ENCODE data around the gene TGFBR3.
A peak's percentile ranks its signal among the peaks of the same experiment; 100 is the strongest.

TGFBR3 gene

DNA sequence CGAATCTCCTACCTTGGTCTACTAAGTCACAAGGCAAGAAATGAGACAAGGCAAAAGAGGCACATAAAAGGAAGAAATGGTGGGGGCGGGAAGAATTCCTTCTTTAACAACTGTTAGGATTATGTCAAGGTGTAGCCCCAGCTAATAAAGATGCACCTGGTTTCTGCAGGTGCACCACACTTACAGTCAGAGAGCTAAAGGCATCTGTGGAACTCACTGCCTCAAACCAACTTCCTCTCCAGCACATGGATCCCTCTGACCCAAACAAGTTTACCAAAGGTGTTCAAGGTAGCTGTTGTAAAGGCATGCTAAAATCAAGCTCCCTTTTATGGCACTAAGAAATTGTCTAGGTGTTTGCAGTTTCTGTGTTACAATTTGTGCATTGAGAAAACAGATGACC is 38.1 kb downstream of the TGFBR3 start:
- no peak overlapping the region for H3K4me3 Mint-ChIP-seq

DNA sequence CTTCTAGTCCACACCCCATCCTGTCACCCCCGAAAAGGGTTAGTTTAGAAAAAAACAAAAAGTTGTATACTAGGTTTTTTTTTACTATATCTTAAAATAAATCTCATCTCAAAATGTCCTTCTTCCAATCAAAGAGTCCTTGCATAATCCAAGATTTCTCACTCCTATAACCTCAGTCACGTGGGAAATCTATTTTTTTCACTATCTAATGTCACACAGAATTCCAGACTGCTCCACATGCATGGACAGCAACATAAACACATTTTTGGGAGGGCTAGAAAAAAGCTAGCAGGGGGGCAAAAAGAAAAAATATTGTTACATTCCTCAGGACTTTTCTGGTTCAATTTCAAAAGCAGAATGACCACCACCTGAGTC is 39.3 kb downstream of the TGFBR3 start:
- H3K4me3 Mint-ChIP-seq = no peak overlapping the region
- TF ChIP-seq, protein P1, sequence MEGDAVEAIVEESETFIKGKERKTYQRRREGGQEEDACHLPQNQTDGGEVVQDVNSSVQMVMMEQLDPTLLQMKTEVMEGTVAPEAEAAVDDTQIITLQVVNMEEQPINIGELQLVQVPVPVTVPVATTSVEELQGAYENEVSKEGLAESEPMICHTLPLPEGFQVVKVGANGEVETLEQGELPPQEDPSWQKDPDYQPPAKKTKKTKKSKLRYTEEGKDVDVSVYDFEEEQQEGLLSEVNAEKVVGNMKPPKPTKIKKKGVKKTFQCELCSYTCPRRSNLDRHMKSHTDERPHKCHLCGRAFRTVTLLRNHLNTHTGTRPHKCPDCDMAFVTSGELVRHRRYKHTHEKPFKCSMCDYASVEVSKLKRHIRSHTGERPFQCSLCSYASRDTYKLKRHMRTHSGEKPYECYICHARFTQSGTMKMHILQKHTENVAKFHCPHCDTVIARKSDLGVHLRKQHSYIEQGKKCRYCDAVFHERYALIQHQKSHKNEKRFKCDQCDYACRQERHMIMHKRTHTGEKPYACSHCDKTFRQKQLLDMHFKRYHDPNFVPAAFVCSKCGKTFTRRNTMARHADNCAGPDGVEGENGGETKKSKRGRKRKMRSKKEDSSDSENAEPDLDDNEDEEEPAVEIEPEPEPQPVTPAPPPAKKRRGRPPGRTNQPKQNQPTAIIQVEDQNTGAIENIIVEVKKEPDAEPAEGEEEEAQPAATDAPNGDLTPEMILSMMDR (IDR thresholded peaks at IDR 0.05; ENCODE audit: unreplicated experiment in 3 of 3) = no peak
- peak overlapping the region; percentile 39 to 85 (median 56) for H3K27ac Mint-ChIP-seq
- peaks cover 67% of the 10 kb centered on the region for H3K4me1 Mint-ChIP-seq
- H3K9me3 Mint-ChIP-seq = peaks cover 2% of the 10 kb centered on the region
- H3K36me3 Mint-ChIP-seq (ENCODE audit: low read depth) = peaks cover 12% of the 10 kb centered on the region
- H3K27me3 Mint-ChIP-seq (ENCODE audit: low read depth) = no peaks in the 10 kb centered on the region

More for the DNA sequence above, 38.1 kb downstream of the TGFBR3 start:
- peaks cover 12% of the 10 kb centered on the region for H3K36me3 Mint-ChIP-seq (ENCODE audit: low read depth)
- peaks cover 61% of the 10 kb centered on the region for H3K4me1 Mint-ChIP-seq
- peaks cover 2% of the 10 kb centered on the region for H3K9me3 Mint-ChIP-seq
- H3K27ac Mint-ChIP-seq = peak overlapping the region in 2 of 3 experiments; percentile 3 to 60
- no peaks in the 10 kb centered on the region for H3K27me3 Mint-ChIP-seq (ENCODE audit: low read depth)
- TF ChIP-seq, protein P1 (IDR thresholded peaks at IDR 0.05; ENCODE audit: unreplicated experiment in 3 of 3) = no peak

- H3K4me1 Mint-ChIP-seq = peaks cover 62% of the 10 kb centered on the region
- TF ChIP-seq, protein P1 (IDR thresholded peaks at IDR 0.05; ENCODE audit: unreplicated experiment in 3 of 3) = no peak
- peaks cover 12% of the 10 kb centered on the region for H3K36me3 Mint-ChIP-seq (ENCODE audit: low read depth)
- peaks cover 2% of the 10 kb centered on the region for H3K9me3 Mint-ChIP-seq
- peak overlapping the region; percentile 52 to 85 (median 56) for H3K27ac Mint-ChIP-seq
- no peaks in the 10 kb centered on the region for H3K27me3 Mint-ChIP-seq (ENCODE audit: low read depth)
- no peak overlapping the region for H3K4me3 Mint-ChIP-seq
These were observed 39.8 kb downstream of the TGFBR3 start for GRCh38 chr1:91846007-91846638.

- H3K4me1 Mint-ChIP-seq = peaks cover 54% of the 10 kb centered on the region
- H3K27ac Mint-ChIP-seq = peak overlapping the region; percentile 52 to 85 (median 56)
- TF ChIP-seq, protein P1 (IDR thresholded peaks at IDR 0.05; ENCODE audit: unreplicated experiment in 3 of 3) = no peak
- H3K4me3 Mint-ChIP-seq = no peak overlapping the region
- H3K36me3 Mint-ChIP-seq (ENCODE audit: low read depth) = peaks cover 12% of the 10 kb centered on the region
- no peaks in the 10 kb centered on the region for H3K27me3 Mint-ChIP-seq (ENCODE audit: low read depth)
- H3K9me3 Mint-ChIP-seq = peaks cover 2% of the 10 kb centered on the region
These were observed 41.0 kb downstream of the TGFBR3 start for GRCh38 chr1:91844862-91845528.

DNA sequence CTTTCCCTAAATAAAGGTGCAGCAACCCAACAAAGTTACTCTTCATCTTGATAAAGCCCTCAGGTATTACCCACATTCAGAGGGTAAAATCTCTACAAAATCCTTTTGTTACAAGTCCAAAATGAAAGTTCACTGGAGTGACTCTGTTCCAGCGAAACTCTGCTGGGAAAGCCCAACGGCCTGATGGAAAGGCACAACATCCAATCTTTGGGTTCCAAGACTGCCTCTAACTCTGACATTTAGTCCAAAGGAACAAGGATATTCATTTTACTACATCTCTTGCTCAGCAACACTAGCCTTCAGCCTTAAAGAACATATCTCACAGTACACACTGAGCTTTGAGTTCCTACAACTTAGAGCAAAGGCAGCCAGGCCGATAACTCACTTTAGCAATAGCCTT is 42.1 kb downstream of the TGFBR3 start:
- H3K36me3 Mint-ChIP-seq (ENCODE audit: low read depth) = peaks cover 12% of the 10 kb centered on the region
- H3K9me3 Mint-ChIP-seq = peaks cover 2% of the 10 kb centered on the region
- TF ChIP-seq, protein P1 (IDR thresholded peaks at IDR 0.05; ENCODE audit: unreplicated experiment in 3 of 3) = no peak
- H3K27me3 Mint-ChIP-seq (ENCODE audit: low read depth) = no peaks in the 10 kb centered on the region
- peak overlapping the region; percentile 5 to 64 (median 56) for H3K27ac Mint-ChIP-seq
- H3K4me1 Mint-ChIP-seq = peaks cover 53% of the 10 kb centered on the region
- no peak overlapping the region for H3K4me3 Mint-ChIP-seq

Data from nephron (organoid).